Activated B cell treated with CpG ODN at 0.5 μM for 24 hours (primary cell): ENCODE measurements around the gene AKAP11. TPM values are rescaled to one million over a fixed set of nuclear protein-coding genes. Genes with fewer than 3 reads are reported as not detected.

Source experiments
- ATAC-seq: fragments of 200-7000 bp; cut with Tn5 transposase; one replicate; pipeline ENCODE4 v1.10.0; 2021; ENCODE audit warnings: low read depth, mild to moderate bottlenecking, moderate library complexity
- CTCF ChIA-PET: fragments of 350-600 bp; sonication (Branson Sonifier 250); formaldehyde crosslinking; loops from one replicate; lab custom pipeline; 2021; ENCODE audit warnings: antibody characterized with exemption; lab: Charles Lee
- POLR2A ChIA-PET: fragments of 350-600 bp; sonication (Branson Sonifier 250); formaldehyde crosslinking; loops from one replicate; lab custom pipeline; 2021; ENCODE audit warnings: antibody characterized with exemption; lab: Charles Lee
- DNase-seq: peaks from one replicate; pipeline ENCODE4 v3.0.0; 2022
- H3K27ac Mint-ChIP-seq: one replicate; pipeline ENCODE4 v1.8.0; 2020; ENCODE audit warnings: mixed read lengths
- H3K27me3 Mint-ChIP-seq: one replicate; pipeline ENCODE4 v1.8.0; 2021; ENCODE audit warnings: mixed read lengths
- H3K36me3 Mint-ChIP-seq: one replicate; pipeline ENCODE4 v1.8.0; 2021; ENCODE audit warnings: low read depth, mixed read lengths
- H3K4me1 Mint-ChIP-seq: one replicate; pipeline ENCODE4 v1.8.0; 2021; ENCODE audit warnings: mixed read lengths
- H3K4me3 Mint-ChIP-seq: one replicate; pipeline ENCODE4 v1.8.0; 2020; ENCODE audit warnings: mild to moderate bottlenecking, mixed read lengths
- H3K9me3 Mint-ChIP-seq: one replicate; pipeline ENCODE4 v1.8.0; 2020; ENCODE audit warnings: mixed read lengths
- CTCF ChIP-seq: fragments of 200-600 bp; IDR thresholded peaks from one replicate; pipeline ENCODE4 v1.8.0; 2022; ENCODE audit warnings: antibody characterized with exemption, mild to moderate bottlenecking
- intact Hi-C: fragments of 100-400 bp; cut with micrococcal nuclease; formaldehyde crosslinking; loops from one replicate; pipeline ENCODE4 v1.15.1; 2024
- total RNA-seq: library from RNA; stranded (reverse); gene quantifications from 2 replicates; pipeline ENCODE4 v1.2.3, GENCODE V29; 2022

The AKAP11 gene
- total RNA-seq, 1 donor from 2014 or later: 42.8 TPM

GRCh38 chr13:42350141-42350540 is 78.2 kb downstream of the AKAP11 start:
- ATAC-seq: no peak
- no peaks in the 10 kb centered on the region for H3K27me3 Mint-ChIP-seq
- no peak for TF ChIP-seq CTCF
- ChIA-PET POLR2A (no interaction called here), CTCF (no interaction called here)
- DNase-seq: no peak
- intact Hi-C loops: no loop called here
- no peaks in the 10 kb centered on the region for H3K9me3 Mint-ChIP-seq
- no peaks in the 10 kb centered on the region for H3K36me3 Mint-ChIP-seq
- H3K4me3 Mint-ChIP-seq: no peak overlapping the region
- peaks cover 9% of the 10 kb centered on the region for H3K4me1 Mint-ChIP-seq
- H3K27ac Mint-ChIP-seq: no peak overlapping the region

GRCh38 chr13:42354241-42355091 is 82.5 kb downstream of the AKAP11 start:
- H3K27ac Mint-ChIP-seq: no peak overlapping the region
- ATAC-seq (peak; percentile 61), DNase-seq (no peak)
- H3K4me3 Mint-ChIP-seq: no peak overlapping the region
- peaks cover 9% of the 10 kb centered on the region for H3K4me1 Mint-ChIP-seq
- no peaks in the 10 kb centered on the region for H3K27me3 Mint-ChIP-seq
- no peaks in the 10 kb centered on the region for H3K36me3 Mint-ChIP-seq
- ChIA-PET POLR2A (no interaction called here), CTCF (no interaction called here)
- no peaks in the 10 kb centered on the region for H3K9me3 Mint-ChIP-seq
- TF ChIP-seq CTCF: no peak
- intact Hi-C loops: no loop called here

- Mint-ChIP-seq H3K9me3 (no peaks in the 10 kb centered on the region), H3K27ac (no peak overlapping the region), H3K4me1 (peaks cover 9% of the 10 kb centered on the region), H3K4me3 (no peak overlapping the region), H3K27me3 (no peaks in the 10 kb centered on the region), H3K36me3 (no peaks in the 10 kb centered on the region)
- intact Hi-C loops: no loop called here
- ChIA-PET POLR2A (interaction anchor here (0.8 kb wide), 1 partner anchor 23 kb away, joined by 3 read pairs; no protein-coding TSS in a partner anchor), CTCF (no interaction called here)
- no peak for DNase-seq
- ATAC-seq: no peak
- TF ChIP-seq CTCF: no peak
Measured at GRCh38 chr13:42355092-42355485, 83.1 kb downstream of the AKAP11 start.

GRCh38 chr13:42355491-42356183 is 83.7 kb downstream of the AKAP11 start:
- CTCF ChIA-PET: no interaction called here
- TF ChIP-seq CTCF: no peak
- no peak for DNase-seq
- H3K27ac Mint-ChIP-seq: no peak overlapping the region
- no peaks in the 10 kb centered on the region for H3K27me3 Mint-ChIP-seq
- ATAC-seq: no peak
- H3K36me3 Mint-ChIP-seq: no peaks in the 10 kb centered on the region
- H3K9me3 Mint-ChIP-seq: no peaks in the 10 kb centered on the region
- H3K4me3 Mint-ChIP-seq: no peak overlapping the region
- POLR2A ChIA-PET: interaction anchor here (0.8 kb wide), 1 partner anchor 22 kb away, joined by 3 read pairs; no protein-coding TSS in a partner anchor
- intact Hi-C loops: no loop called here
- H3K4me1 Mint-ChIP-seq: peaks cover 9% of the 10 kb centered on the region

GRCh38 chr13:42356184-42356575 is 84.2 kb downstream of the AKAP11 start:
- CTCF ChIA-PET: no interaction called here
- DNase-seq: no peak
- intact Hi-C loops: no loop called here
- TF ChIP-seq CTCF: no peak
- Mint-ChIP-seq H3K4me3 (no peak overlapping the region), H3K9me3 (no peaks in the 10 kb centered on the region), H3K4me1 (peaks cover 9% of the 10 kb centered on the region), H3K27ac (no peak overlapping the region), H3K27me3 (no peaks in the 10 kb centered on the region), H3K36me3 (no peaks in the 10 kb centered on the region)
- ATAC-seq: no peak
- POLR2A ChIA-PET: no interaction called here
